GM04504 (cell line): Measurements from ENCODE around the gene SPRED2.

ENCODE experiments used
- DNase-seq: peaks from one replicate; pipeline ENCODE4 v3.0.0-alpha.2; 2012; ENCODE audit warnings: low read depth

The SPRED2 gene

GRCh38 chr2:65309699-65310098 is 122.7 kb downstream of the SPRED2 start:
- no peak for DNase-seq

- no peak for DNase-seq
Measured at GRCh38 chr2:65305934-65306333, 126.5 kb downstream of the SPRED2 start.

- DNase-seq, result peak; percentile 72
Measured at GRCh38 chr2:65300761-65301711, 131.4 kb downstream of the SPRED2 start.

DNA sequence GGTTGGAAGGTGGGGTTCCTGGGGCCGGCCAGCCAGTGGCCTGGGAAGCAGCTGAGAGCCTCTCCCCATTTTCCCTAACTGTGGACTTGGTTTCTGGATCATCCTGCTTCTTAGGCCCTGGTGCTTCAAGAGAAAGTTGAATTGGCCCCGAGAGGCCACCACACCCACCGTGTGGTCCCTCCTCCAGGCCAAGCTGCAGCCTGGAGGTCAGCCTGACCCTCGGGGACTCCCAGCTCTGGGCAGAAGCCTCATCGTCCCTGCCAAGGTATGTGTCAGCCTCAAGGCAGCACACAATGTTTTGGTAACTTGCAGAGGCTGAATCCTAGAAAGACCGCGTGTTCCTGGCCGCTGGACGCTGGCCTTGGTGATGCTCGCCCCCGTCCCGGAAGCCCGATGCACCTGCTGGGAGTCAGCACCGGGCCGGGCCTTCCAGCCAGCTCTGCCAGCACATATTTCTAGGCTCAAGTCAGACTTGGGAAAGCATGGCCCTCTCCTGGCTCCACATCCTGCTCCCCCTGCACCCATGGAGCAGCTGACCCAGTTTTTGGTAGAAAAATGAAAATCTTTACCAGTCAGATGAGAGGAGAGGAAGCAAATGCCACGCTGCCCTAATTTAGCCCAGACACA is 132.2 kb downstream of the SPRED2 start:
- DNase-seq, result peak; percentile 48

DNA sequence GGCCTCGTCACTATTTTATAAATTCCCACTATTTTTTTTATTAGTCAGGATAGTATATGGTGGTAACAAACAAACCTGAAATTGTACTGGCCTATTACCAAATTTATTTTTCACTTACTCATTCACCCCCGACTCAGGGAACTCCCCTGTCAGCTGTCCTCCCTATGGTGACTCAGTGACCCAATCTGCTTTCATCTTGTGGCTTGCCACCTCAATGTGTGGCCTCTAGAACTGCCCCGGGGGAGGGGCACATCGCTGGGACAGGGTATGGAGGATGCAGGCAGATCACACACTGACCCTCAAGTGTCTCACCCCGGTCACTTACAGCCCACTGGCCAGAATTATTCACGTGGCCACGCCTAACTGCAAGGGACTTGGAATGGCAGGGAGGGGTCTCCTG is 133.2 kb downstream of the SPRED2 start:
- no peak for DNase-seq

DNA sequence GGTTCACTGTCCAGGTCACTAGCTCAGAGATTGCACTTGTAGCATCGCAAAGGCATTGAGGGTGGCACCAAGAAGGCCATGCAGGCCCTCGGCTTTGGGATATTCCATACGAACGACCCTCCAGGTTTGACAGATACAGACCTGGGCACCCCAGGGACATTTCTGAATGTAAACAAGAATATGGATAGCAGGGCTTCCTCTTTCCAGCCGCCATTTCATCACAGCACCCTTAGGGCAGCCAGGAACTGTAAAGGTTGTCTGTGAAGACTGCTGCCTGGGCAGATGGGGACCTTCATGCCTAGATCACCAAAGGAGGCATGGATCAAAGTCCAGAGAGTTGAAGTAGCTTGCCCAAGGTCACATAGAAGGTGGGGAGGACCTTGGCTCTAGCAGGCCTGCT is 134.3 kb downstream of the SPRED2 start:
- DNase-seq, result no peak

DNA sequence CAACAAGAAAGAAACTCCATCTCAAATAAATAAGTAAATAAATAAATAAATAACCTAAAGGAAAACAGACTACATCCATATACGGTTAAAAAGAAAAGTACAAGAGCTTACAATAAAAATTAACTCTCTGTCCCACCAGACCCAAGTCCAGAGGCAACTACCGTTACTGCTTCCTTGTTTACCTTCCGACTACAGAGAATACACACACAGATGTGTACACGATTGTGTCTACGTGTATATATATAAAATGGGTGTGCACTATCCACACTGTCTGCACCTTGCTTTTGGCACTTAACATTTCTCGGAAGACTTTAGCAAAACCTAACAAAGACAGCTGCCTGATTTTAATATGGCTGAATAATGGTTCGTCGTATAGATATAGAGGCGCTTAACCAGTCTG is 134.9 kb downstream of the SPRED2 start:
- no peak for DNase-seq

DNA sequence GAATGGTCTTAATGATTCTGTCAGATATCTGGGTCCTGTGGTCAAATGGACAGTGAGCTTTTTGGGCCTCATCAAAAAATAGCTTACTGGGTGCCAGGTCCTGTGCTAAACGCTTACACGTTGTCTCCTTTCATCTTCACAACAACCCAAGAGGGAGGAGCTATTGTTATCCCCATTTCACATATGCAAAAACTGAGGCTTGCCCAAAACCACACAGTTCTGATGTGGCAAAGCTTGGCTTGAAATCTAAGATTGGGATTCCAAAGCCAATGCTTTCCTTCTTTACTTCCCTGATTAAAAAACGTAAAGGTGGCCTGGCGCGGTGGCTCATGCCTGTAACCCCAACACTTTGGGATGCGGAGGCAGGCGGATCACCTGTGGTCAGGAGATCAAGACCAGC is 135.4 kb downstream of the SPRED2 start:
- DNase-seq, result no peak

DNA sequence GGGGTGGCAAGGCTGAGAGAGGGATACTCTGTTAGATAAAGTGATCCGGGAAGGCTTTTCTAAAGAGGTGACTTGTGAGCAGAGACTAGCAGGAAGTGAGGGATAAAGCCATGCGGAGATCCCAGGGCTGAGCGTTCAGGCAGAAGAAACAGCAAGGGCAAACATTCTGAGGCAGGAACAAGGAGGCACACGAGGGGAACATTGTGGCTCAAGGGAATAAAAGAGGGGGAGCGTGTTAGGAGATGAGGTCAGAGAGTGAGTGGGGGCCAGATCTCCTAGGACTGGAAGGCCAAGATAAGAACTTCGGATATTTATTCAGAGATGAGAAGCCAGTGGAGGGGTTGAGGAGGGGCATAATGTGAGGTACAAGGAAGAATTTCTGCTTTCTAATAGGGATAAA is 137.7 kb downstream of the SPRED2 start:
- DNase-seq, result no peak

DNA sequence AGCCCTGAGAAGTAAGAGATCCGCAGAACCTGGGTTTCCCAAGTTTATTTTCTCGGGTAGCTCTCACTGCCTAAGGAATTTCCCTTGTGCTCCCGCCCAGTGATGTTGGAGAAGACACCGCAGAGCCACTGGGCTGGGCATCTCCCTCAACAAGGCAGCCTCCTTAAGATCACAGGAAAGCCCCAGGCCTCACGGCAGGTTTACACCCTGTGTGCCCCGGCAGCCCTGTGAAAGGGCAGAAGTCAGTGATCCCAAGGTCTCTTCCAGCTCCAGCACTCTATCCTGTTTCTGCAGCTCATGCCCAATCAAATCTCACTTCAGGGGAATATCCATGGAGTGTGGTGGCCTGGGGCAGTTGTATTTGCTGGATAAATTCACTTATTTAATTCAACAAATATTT is 138.3 kb downstream of the SPRED2 start:
- no peak for DNase-seq

- no peak for DNase-seq
Measured at GRCh38 chr2:65293376-65293775, 139.0 kb downstream of the SPRED2 start.

DNA sequence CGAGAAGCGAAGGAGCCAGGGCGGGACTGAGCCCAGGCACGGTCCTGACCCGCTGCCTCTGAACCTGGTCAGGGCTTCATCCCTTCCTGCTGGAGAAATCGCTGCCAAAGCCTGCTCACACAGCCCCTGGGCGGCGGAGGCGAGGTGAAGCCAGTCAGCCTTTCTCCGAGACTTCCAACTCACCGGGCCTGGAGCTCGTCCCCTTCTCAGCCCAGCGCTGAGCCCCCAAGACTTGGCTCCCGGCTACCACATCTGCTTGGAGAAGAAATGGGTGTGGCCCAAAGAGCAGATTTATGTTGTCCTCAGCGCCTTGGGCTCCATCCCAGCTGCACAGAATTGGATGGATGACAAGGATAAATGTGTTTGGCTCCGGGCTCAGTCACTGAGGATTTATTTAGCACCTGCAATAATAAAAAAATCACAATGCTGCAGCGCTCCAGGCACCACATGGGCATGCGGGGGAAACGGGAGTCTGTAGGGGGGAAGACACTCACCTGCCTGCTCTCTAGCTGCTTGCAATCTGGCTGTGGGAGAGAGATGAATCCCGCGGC is 139.9 kb downstream of the SPRED2 start:
- peak; percentile 14 for DNase-seq

DNA sequence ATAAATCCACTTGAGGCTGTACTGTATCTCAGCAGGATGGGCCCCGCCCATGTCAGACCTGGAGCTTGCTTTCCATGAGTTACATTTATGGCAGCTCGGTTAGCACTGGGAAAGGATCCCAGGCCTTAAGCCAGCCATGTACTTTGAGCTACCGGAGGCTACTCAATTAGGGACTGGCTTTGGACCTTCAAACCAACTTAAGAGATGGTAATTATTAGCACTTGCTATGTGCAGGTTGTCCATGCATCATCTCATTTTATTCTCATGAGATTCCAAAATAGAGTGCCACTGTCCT is 140.3 kb downstream of the SPRED2 start:
- DNase-seq, result no peak

DNA sequence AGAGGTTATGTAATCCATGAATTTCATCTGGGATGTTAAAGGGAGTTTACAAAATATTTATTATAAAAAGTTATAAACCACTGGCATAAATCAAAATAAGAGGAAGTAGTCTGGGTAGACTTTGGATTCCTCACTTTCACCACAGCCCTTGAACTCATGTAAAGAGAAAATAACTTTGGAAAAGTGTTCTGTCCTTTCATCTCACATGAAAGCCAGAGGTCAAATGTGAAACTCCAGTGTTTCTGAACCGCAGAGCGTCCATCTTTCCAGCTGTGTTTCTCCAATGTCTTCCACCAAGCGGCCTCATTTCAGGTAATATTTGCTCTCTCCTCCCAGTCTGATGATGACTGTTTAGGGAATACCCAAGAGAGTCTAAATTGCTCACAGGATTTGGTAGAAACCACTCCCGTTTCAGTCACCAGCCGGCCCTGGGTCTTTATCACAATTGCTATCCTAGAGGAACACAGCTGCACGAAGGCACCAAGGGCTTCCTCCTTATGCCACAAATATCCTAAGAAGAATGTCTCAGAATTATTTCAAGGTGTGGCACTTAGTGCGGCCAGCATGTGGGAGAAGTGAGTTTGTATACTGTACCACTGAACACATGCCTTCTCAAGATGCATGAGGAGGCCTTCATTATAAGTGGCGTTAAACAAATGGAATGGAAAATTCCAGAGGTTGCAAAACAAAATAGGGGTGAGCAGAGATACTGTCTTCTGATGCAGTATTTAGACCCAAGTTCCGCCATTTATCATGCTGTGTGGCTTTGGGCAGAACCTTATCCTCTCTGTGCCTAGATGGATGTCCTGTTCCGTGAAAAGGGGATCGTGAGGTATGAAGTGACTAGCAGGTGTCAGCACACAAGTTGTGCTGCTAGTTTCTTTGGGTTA is 140.9 kb downstream of the SPRED2 start:
- DNase-seq, result no peak

DNA sequence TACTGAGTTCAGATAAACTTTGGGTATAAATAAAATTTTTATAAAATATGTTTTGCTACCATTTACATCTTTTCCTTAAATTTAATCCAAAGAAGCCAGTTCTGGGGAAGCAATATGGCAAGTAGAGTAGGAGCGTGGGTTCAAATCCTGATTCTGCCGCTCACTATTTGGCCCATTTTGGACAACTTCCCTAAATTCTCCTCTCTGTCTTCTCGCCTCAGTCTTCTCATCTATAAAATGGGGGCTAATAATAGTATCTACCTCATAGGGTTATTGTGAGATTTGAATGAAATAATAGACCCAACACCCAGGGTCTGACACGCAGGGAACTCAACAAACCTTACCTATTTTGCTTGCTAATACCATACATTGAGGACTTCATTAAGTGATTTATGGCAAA is 145.0 kb downstream of the SPRED2 start:
- no peak for DNase-seq

GRCh38 chr2:65282477-65283053 is 149.8 kb downstream of the SPRED2 start:
- no peak for DNase-seq

- DNase-seq, result no peak
Measured at GRCh38 chr2:65281627-65282351, 150.6 kb downstream of the SPRED2 start.

GRCh38 chr2:65279756-65280155 is 152.6 kb downstream of the SPRED2 start:
- DNase-seq, result no peak

GRCh38 chr2:65278531-65278981 is 153.8 kb downstream of the SPRED2 start:
- DNase-seq, result no peak

DNA sequence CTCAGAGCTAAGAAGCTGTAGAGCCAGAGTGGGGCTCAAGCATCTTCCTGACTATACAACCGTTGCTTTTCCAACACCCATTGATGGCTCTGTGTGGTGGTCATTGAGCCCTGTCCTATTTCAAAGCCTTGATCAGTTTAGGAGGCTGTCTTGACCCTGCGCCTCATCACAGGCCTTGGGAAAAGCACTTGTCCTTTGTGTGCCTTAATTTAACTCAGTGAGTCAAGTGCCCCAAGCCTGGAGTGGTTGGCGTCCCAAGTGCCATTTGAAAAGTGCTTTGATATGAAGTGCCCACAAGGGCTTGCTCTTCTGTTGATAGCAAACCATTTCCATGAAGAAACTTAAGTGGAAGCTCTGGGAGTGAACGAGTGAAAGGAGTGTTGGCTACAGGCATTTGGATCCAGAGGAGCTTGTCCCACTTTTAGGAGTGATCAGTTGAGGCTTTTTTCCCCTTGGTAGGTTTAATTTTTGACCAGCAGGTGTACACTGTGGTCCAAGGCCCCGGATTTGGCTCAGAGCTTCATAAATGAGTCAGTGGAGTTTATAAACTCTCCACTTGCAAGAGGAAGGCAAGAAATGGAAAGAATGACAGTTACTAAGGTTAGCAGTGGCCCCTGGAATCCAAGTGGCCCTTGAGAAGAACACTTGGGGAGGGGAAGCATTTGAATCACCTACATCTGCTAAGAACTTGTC is 154.5 kb downstream of the SPRED2 start:
- DNase-seq, result no peak

- DNase-seq, result no peak
Measured at GRCh38 chr2:65277118-65277517, 155.3 kb downstream of the SPRED2 start.
